T-helper 1 cell treated with Interleukin-12 subunit alpha and Interleukin-12 subunit beta and Interleukin-4 antibody, amounts not matched to agents 30 ng/mL and 1 ng/mL, for 36 hours (primary cell): ENCODE data around the gene SREBF1. TPM values are rescaled to one million over a fixed set of nuclear protein-coding genes. Genes with fewer than 3 reads are reported as not detected.

Source experiments
- intact Hi-C: fragments of 100-400 bp; cut with micrococcal nuclease; formaldehyde crosslinking; loops from one replicate; pipeline ENCODE4 v1.15.1; 2024
- total RNA-seq: library from RNA; stranded (reverse); gene quantifications from 2 replicates; pipeline ENCODE4 v1.2.3, GENCODE V29; 2022

The SREBF1 gene
- 174 and 198 TPM in 2 replicates for total RNA-seq

- intact Hi-C loops = loop anchor here (1.0 to 10.0 kb wide), 9 partner anchors 12 to 552 kb away; partner anchors contain the start of genes ALKBH5, COPS3, DRC3 and PEMT
Measured at GRCh38 chr17:17836818-17837379, at the start of gene SREBF1. SREBF1 (minus strand) TSS chr17:17836986; CDS start chr17:17836817, 169 bp downstream.

DNA sequence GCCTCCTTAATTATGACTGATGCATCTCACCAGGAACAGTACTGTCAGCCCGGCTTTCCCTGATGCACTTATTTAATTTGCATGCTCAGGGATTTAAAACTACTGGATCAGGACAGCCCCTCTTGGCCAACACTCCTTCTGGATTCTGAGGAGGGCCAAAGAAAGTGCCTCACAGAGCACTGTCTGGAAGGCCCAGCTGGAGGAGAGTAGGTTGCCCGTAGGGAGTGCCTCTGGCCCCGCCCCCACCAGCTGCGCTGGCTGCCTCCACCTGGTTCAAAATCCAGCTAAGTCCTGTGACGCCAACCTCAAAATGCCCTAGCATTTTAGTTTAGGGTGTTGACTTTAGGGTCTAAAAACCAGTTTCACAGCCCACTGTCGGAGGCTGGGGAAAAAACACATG is 49.4 kb upstream of the SREBF1 start:
- intact Hi-C loops = no loop called here

DNA sequence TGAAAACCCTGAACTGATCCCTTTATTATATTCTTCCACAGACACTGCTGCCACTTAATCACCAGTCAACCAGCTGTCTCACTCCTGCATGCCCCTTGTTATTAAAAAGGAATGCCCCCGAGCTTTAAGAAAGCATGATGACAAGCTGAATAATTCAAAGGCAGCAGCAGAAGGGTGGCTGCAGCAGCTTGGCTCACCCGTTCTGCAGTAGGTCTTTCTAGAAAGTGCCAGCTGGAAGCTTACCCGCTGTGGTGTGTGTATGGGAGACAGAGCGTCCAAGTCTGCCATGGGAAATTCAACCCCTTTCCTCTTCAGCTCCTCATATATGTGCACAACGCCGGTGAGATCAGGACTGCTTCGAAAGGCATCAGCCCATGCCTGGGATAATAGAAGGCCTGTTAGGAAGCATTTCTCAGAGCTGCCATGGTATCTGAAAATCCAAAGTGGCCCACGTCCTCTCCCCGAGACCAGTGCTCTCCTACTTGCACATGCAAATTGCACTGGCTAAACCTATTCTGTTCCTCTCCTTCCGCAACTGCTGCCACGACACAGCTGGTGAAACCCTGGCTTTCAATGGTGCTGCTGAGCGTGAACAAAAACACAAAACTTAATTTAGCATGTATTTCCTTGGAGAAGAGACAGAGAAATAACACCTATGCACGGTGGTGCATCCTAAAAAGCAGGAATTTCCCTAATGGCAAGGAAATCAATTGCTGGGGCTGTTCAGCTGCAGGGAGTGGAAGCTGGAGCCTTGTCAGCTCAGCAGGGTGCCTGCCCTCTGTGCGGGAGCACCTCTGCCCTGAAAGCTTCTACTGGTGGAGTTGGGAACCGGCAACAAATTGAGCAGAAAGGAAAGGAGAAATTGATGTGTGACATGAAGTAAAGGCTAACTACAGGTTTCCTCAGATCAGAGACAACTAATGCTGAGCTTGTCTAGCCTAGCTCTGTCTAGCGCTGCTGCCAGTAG is 47.9 kb upstream of the SREBF1 start:
- intact Hi-C loops = no loop called here

DNA sequence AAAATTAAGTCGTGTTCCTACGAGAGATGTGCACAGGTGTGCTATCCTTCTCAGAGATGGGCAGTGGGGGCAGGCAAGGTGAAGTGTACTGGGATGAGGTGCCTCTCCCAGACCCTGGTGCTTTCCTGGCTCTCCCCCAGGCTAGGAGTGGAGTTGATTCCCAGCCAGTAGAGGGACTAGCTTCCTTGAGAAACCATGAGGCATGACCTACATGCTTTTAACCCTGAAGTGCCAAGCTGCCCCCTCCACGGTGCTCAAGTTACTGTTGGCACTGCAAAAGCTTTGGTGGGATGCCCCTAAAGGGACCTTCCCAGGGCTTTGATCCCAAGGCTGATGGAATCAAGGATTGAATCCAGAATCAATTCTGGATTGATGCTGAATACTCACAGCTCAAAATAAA is 47.0 kb upstream of the SREBF1 start:
- intact Hi-C loops = no loop called here

DNA sequence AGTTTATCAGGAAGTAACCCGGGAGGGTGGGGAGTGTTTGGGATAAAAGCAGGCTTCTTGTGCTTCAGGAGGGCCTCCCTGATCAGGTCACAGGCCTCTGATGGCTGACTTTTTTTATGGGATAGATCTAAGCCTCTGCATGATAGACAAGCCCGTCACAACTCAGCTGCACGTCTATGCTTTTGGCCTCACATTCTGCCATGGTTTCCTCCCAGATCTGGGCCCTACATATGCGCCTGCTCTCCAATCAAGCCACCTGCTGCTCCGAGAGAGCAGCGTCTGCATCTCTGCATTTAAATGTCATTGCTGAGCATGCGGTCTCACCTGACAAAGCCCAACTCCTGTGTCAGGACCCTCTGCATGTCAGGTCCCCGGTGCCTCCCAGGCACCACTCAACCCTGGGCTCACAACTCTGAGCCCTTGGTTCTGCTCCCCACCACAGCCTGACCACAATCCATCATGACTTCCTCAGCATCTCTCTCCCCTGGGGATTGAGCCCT is 45.3 kb upstream of the SREBF1 start:
- intact Hi-C loops = no loop called here

DNA sequence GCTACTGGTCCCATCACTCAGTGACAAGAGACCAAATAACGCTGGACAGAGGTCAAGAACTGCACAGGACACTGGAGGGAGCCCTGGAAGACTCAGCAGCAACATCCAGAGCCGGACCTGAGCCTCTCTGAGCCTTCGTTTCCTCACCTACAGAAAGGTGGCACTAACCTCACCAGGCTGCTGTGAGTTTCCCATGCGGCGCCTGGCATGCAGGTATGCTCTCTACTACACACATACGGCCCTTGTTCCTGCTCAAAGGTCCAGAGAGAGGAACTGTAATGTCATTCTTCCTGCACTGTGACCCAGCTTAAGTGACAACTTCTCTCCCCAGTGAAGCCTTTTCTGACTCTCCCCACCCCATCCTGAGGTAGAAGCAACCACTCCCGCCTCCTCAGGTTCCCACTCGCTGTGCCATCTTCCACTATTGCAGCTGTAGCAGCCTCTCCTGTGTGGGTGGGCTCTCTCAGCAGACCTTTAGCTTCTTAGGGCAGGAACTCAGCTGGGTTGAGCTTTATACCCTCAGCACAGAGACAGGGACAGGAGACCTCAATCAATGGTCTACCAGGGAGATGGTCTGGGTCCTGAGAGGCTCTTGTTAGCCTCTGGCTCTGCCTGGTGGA is 43.9 kb upstream of the SREBF1 start:
- intact Hi-C loops = no loop called here

GRCh38 chr17:17877529-17878358 is 41.0 kb upstream of the SREBF1 start:
- intact Hi-C loops = no loop called here

DNA sequence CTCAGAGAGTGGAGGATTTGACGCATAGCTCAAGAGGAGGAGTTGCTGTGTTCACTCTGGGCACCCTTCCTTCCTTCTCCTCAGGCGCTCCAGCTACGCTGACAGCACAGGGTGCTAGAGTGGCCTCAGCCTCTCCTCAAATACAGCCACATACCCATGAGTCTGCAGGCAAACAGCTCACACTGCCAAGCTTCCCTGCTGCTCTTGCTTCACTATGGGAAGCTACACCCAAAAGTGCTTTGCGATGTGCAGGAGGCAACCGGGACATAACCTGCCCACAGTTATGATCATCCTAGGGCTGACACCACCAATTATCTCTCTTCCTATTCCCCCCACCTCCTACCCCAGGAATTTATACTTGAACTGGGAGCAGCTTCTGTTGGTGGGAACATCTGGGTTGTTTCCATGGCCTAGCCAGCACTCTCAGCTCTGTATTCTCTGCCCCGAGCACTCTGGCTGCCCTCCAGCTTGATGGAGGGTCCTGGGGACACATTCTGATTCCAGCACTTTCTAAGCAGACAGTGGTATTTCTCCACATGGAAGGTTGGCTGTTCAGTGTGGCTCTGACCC is 40.3 kb upstream of the SREBF1 start:
- intact Hi-C loops = no loop called here

- intact Hi-C loops = no loop called here
Measured at GRCh38 chr17:17874478-17874877, 37.7 kb upstream of the SREBF1 start.

DNA sequence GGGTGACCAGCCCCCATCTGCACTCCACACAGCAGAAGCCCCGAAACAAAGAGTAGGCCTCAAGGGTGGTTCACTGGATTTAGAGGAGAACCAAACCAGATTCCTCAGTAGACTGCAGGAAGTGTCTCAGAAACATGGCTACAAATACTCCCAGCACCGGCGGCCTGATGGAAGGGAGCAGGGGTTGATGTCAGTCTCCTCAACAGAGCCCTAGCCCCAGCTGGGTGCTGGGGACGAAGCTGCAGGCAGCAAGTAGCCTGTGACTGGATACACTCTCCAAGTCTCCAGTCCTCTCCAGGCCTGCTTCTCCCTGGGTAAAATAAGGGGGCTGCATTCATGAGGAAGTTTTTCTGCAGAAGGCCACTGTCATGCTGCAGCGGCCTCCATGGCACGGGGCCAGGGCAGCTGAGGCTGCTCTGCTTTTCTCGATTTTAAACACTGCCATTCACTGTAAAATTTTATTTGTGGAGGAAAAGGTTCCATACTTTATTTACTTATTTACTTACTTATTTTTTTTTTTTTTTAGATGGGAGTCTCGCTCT is 36.7 kb upstream of the SREBF1 start:
- intact Hi-C loops = no loop called here

DNA sequence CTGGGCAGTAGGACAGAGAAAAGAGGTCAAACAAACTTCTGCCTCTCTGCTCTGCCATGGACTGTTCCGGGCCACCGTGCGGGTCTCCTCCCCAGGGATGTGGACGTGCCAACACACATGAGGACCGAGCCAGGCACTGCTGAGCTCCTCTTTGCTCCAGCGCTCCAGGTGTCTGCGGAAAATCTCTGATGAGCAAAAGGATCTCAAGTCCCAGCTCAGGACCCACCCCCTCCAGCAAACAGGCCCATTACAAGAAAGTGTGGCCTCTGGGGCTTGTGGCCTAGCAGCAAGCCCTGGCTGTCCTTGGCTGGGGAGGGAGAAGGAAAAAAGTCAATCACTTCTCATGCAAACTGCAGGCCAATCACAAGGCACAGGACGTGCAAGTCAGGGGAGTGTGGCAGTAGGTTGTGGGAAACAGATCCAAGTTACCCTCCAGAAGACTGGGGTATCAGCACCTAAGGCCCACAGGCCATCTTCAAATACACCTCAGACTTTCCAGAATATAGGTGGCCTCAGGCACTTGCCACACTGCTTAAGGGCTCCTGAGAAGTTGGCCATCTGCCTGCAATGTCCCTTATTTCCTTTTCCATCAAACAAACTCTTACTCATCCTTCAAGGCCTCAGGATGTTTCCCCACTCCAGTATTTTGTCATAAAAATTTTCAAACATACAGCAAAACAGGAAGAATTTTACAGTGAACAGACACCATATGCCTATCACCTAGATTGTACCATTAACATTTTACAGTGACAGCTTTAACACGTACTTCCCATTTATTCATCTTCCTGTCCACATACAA is 36.0 kb upstream of the SREBF1 start:
- intact Hi-C loops = no loop called here

DNA sequence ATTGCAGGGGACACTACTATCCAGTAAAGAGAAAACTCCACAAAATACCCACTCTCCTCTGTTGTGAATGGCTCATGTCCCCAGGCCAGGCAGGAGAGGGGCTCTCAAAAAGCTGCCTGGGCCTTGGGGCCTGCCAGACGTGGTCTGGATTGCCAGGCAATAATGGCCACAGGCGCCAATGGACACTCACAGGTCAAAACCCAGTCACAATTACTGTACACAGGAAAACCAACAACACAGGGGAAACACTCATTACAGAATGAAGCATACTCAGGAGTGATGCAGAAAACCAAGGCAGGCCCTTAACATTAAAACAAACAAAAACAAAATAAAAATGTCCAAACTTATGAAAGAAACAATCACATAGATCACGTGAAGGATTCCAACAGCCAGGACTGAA is 35.1 kb upstream of the SREBF1 start:
- intact Hi-C loops = no loop called here

GRCh38 chr17:17870247-17870646 is 33.5 kb upstream of the SREBF1 start:
- intact Hi-C loops = no loop called here

- intact Hi-C loops = no loop called here
Measured at GRCh38 chr17:17868641-17869522, 32.1 kb upstream of the SREBF1 start.

- intact Hi-C loops = no loop called here
Measured at GRCh38 chr17:17866897-17867296, 30.1 kb upstream of the SREBF1 start.

GRCh38 chr17:17866425-17866824 is 29.6 kb upstream of the SREBF1 start:
- intact Hi-C loops = no loop called here

GRCh38 chr17:17865035-17865434 is 28.2 kb upstream of the SREBF1 start:
- intact Hi-C loops = no loop called here

- intact Hi-C loops = loop anchor here (1.0 to 2.0 kb wide), 6 partner anchors 37 to 179 kb away; partner anchors contain the start of gene RAI1
Measured at GRCh38 chr17:17860766-17861107, 24.0 kb upstream of the SREBF1 start.
